PC-3 (cell line): ENCODE results near the gene KYNU. TPM values are rescaled to one million over a fixed set of nuclear protein-coding genes. Genes with fewer than 3 reads are reported as not detected.

Experiments used
- ATAC-seq: fragments of 200-7000 bp; cut with Tn5 transposase; 2 replicates; pipeline ENCODE4 v1.9.1; 2020; ENCODE audit warnings: mild to moderate bottlenecking, moderate library complexity
- BruUV-seq: library from RNA; stranded (reverse); fragments of 400-500 nt; replicated peaks from 2 replicates; lab custom pipeline; 2021; lab: Mats Ljungman, UMichigan
- CTCF ChIA-PET: fragments of 300-600 bp; sonication (Branson Sonifier 250); formaldehyde crosslinking; loops from one replicate; lab custom pipeline; 2022; ENCODE audit warnings: antibody characterized with exemption; lab: Charles Lee
- POLR2A ChIA-PET: fragments of 300-600 bp; sonication (Branson Sonifier 250); formaldehyde crosslinking; loops from one replicate; lab custom pipeline; 2022; ENCODE audit warnings: antibody characterized with exemption; ENCODE audit not compliant: unreplicated experiment; lab: Charles Lee
- DNase-seq: peaks from one replicate; pipeline ENCODE4 v3.0.0-alpha.2; 2015
- H2AFZ ChIP-seq: fragments of 300-600 bp; sonication (generic); 2 replicates; pipeline ENCODE4 v1.6.0; 2016; ENCODE audit warnings: antibody characterized with exemption, low read length
- H3F3A ChIP-seq: fragments of 300-600 bp; sonication (generic); one replicate; pipeline ENCODE4 v1.6.0; 2017; ENCODE audit warnings: antibody characterized with exemption, low read length, control low read depth, mild to moderate bottlenecking; ENCODE audit not compliant: unreplicated experiment
- H3K27ac ChIP-seq: fragments of 300-600 bp; sonication (generic); 2 replicates; pipeline ENCODE4 v1.5.1; 2016; ENCODE audit warnings: mild to moderate bottlenecking, low read length
- H3K27me3 ChIP-seq: fragments of 300-600 bp; sonication (generic); 2 replicates; pipeline ENCODE4 v1.6.1; 2016; ENCODE audit warnings: low read length, mixed read lengths
- H3K36me3 ChIP-seq: fragments of 300-600 bp; sonication (generic); 2 replicates; pipeline ENCODE4 v1.6.1; 2016; ENCODE audit warnings: low read depth, mixed run types, low read length, mixed read lengths
- H3K4me1 ChIP-seq: fragments of 300-600 bp; sonication (generic); 2 replicates; pipeline ENCODE4 v1.5.1; 2016; ENCODE audit warnings: low read length; ENCODE audit not compliant: insufficient read depth
- H3K4me2 ChIP-seq: fragments of 300-600 bp; sonication (generic); 2 replicates; pipeline ENCODE4 v1.6.0; 2016; ENCODE audit warnings: low read length
- H3K4me3 ChIP-seq: fragments of 300-600 bp; sonication (generic); 2 replicates; pipeline ENCODE4 v1.5.1; 2016; ENCODE audit warnings: mild to moderate bottlenecking, low read length, mixed read lengths
- H3K79me2 ChIP-seq: fragments of 300-600 bp; sonication (generic); 2 replicates; pipeline ENCODE4 v1.6.1; 2017; ENCODE audit warnings: low read length, mixed read lengths
- H3K9ac ChIP-seq: fragments of 300-600 bp; sonication (generic); 2 replicates; pipeline ENCODE4 v1.6.0; 2016; ENCODE audit warnings: mild to moderate bottlenecking, low read length
- H3K9me2 ChIP-seq: fragments of 300-600 bp; sonication (generic); replicated peaks from 2 replicates; pipeline ENCODE4 v1.6.1; 2016; ENCODE audit warnings: mixed run types, low read length, mixed read lengths
- H3K9me3 ChIP-seq: fragments of 300-600 bp; sonication (generic); 2 replicates; pipeline ENCODE4 v1.6.1; 2016; ENCODE audit warnings: low read length, mixed read lengths
- H4K20me1 ChIP-seq: fragments of 300-600 bp; sonication (generic); 2 replicates; pipeline ENCODE4 v1.6.1; 2016; ENCODE audit warnings: low read length, mixed read lengths
- CTCF ChIP-seq: fragments of 300-600 bp; sonication (generic); conservative IDR thresholded peaks from 2 replicates; pipeline ENCODE4 v1.5.1; 2017; ENCODE audit warnings: antibody characterized with exemption, low read depth, mild to moderate bottlenecking, low read length
- EZH2 ChIP-seq: fragments of 300-600 bp; sonication (generic); IDR thresholded peaks from one replicate; pipeline ENCODE4 v1.6.1; 2017; ENCODE audit warnings: antibody characterized with exemption, mild to moderate bottlenecking, low read length; ENCODE audit not compliant: unreplicated experiment
- EZH2phosphoT487 ChIP-seq: fragments of 300-600 bp; sonication (generic); IDR thresholded peaks from 2 replicates; pipeline ENCODE4 v1.6.1; 2018; ENCODE audit warnings: mild to moderate bottlenecking, antibody characterized with exemption, low read length, borderline replicate concordance
- intact Hi-C: fragments of 100-400 bp; cut with micrococcal nuclease; formaldehyde crosslinking; loops from 2 replicates; pipeline ENCODE4 v1.9.0; 2023
- total RNA-seq: library from RNA; depleted of rRNA; stranded (reverse); fragments of >200 nt; gene quantifications from 2 replicates; pipeline ENCODE4 v1.2.3, GENCODE V29; 2014

KYNU gene
- total RNA-seq, 1 experiment from 2014 or later = 2.3 TPM

GRCh38 chr2:142993771-142994170 lies 116.3 kb downstream of the KYNU start:
- no peaks in the 10 kb centered on the region for H3K79me2 ChIP-seq
- no TSS peak for BruUV-seq

GRCh38 chr2:142994665-142995064 lies 117.2 kb downstream of the KYNU start:
- no TSS peak for BruUV-seq
- H4K20me1 ChIP-seq = no peaks in the 10 kb centered on the region
- no peak overlapping the region for H3K4me3 ChIP-seq
- H3K27ac ChIP-seq = no peak overlapping the region
- DNase-seq = no peak
- H3F3A ChIP-seq = no peaks in the 10 kb centered on the region
- H3K9me3 ChIP-seq = no peaks in the 10 kb centered on the region
- no peaks in the 10 kb centered on the region for H3K9me2 ChIP-seq
- H3K36me3 ChIP-seq = no peaks in the 10 kb centered on the region
- intact Hi-C loops = no loop called here
- no peak for TF ChIP-seq CTCF
- TF ChIP-seq EZH2 = no peak
- no peak for TF ChIP-seq EZH2phosphoT487
- no peaks in the 10 kb centered on the region for H3K79me2 ChIP-seq
- CTCF ChIA-PET = no interaction called here
- no peaks in the 10 kb centered on the region for H3K4me1 ChIP-seq
- POLR2A ChIA-PET = interaction anchor here (0.5 kb wide), 1 partner anchor 234 kb away, joined by 4 read pairs; no protein-coding TSS in a partner anchor
- H3K4me2 ChIP-seq = no peak overlapping the region
- no peak overlapping the region for H3K9ac ChIP-seq
- ATAC-seq = no peak
- no peak overlapping the region for H2AFZ ChIP-seq
- H3K27me3 ChIP-seq = no peaks in the 10 kb centered on the region

More at GRCh38 chr2:142993771-142994170, 116.3 kb downstream of the KYNU start:
- Histone ChIP-seq H3K4me2 (no peak overlapping the region), H4K20me1 (no peaks in the 10 kb centered on the region), H3K27me3 (no peaks in the 10 kb centered on the region), H3K9me2 (no peaks in the 10 kb centered on the region), H2AFZ (no peak overlapping the region), H3K4me1 (no peaks in the 10 kb centered on the region), H3K9ac (no peak overlapping the region), H3K4me3 (no peak overlapping the region), H3K27ac (no peak overlapping the region), H3K9me3 (no peaks in the 10 kb centered on the region), H3K36me3 (no peaks in the 10 kb centered on the region), H3F3A (no peaks in the 10 kb centered on the region)
- ATAC-seq = no peak
- no peak for TF ChIP-seq CTCF
- TF ChIP-seq EZH2 = no peak
- TF ChIP-seq EZH2phosphoT487 = no peak
- ChIA-PET POLR2A (no interaction called here), CTCF (no interaction called here)
- intact Hi-C loops = no loop called here
- no peak for DNase-seq

- Histone ChIP-seq H3K27ac (no peak overlapping the region), H3F3A (no peaks in the 10 kb centered on the region), H3K9me2 (no peaks in the 10 kb centered on the region), H3K4me1 (no peaks in the 10 kb centered on the region), H3K27me3 (no peaks in the 10 kb centered on the region), H3K79me2 (no peaks in the 10 kb centered on the region), H2AFZ (no peak overlapping the region), H3K4me3 (no peak overlapping the region), H3K9ac (no peak overlapping the region), H3K36me3 (no peaks in the 10 kb centered on the region), H4K20me1 (no peaks in the 10 kb centered on the region), H3K9me3 (no peaks in the 10 kb centered on the region), H3K4me2 (no peak overlapping the region)
- no peak for TF ChIP-seq EZH2
- no peak for TF ChIP-seq EZH2phosphoT487
- TF ChIP-seq CTCF = no peak
- intact Hi-C loops = no loop called here
- DNase-seq (no peak), ATAC-seq (no peak)
- CTCF ChIA-PET = no interaction called here
- POLR2A ChIA-PET = no interaction called here
- BruUV-seq = no TSS peak
These were observed 119.8 kb downstream of the KYNU start for GRCh38 chr2:142997231-142997630.
